GM13977 (cell line): ENCODE data around the gene ZFTA.

ENCODE experiments used
- DNase-seq: peaks from one replicate; pipeline ENCODE4 v3.0.0; 2012; ENCODE audit warnings: low spot score
- in situ Hi-C: fragments of 300-500 bp; cut with MboI; formaldehyde crosslinking; loops from one replicate; pipeline ENCODE4 v1.12.0; 2022; ENCODE audit warnings: low sequenced_read_pairs, low pct_unique_long_range_greater_than_20kb, mixed read lengths, inconsistent platforms; ENCODE audit not compliant: unreplicated experiment
- TF ChIP-seq, protein P1 (sequence below): IDR thresholded peaks from 2 replicates; pipeline ENCODE4 v1.5.1; 2012; ENCODE audit warnings: mild to moderate bottlenecking, control low read depth; ENCODE audit not compliant: insufficient read depth; ENCODE audit errors: extremely low read depth, missing control alignments

Gene ZFTA

DNA sequence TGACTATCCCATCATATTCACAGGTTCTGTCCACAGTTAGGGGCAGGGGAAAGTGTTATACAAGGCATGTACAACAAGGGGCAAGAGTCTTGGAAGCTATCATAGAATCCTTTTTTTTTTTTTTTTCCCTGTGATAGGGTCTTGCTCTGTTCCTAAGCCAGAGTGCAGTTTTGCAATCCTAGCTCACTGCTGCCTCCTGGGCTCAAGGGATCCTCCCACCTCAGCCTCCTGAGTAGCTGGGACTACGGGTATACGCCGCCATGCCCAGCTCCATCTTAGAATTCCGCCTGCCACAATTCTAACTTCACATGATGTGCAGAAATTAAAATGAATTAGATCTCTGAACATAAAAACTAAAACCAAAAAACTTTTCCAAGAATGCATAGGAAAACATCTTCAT is 31.7 kb downstream of the ZFTA start:
- in situ Hi-C loops: loop anchor here (10.0 kb wide), 1 partner anchor 92 kb away; no protein-coding TSS in a partner anchor
- DNase-seq: no peak
- TF ChIP-seq, protein P1, sequence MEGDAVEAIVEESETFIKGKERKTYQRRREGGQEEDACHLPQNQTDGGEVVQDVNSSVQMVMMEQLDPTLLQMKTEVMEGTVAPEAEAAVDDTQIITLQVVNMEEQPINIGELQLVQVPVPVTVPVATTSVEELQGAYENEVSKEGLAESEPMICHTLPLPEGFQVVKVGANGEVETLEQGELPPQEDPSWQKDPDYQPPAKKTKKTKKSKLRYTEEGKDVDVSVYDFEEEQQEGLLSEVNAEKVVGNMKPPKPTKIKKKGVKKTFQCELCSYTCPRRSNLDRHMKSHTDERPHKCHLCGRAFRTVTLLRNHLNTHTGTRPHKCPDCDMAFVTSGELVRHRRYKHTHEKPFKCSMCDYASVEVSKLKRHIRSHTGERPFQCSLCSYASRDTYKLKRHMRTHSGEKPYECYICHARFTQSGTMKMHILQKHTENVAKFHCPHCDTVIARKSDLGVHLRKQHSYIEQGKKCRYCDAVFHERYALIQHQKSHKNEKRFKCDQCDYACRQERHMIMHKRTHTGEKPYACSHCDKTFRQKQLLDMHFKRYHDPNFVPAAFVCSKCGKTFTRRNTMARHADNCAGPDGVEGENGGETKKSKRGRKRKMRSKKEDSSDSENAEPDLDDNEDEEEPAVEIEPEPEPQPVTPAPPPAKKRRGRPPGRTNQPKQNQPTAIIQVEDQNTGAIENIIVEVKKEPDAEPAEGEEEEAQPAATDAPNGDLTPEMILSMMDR: no peak

DNA sequence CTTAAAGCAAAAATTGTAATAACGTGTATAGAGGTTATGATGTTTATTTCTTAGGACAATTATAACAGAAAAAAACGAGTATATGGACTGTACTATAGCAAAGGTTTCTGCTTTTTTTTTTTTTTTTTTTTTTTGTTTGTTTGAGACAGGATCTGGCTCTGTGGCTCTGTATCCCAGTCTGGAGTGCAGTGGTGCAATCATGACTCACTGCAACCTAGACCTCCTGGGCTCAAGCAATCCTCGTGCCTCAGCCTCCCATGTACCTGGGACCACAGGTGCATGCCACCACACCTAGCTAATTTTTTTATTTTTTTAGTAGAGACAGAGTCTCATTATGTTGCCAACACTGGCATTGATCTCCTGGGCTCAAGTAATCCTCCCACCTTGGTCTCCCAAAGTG is 39.2 kb downstream of the ZFTA start:
- no peak for DNase-seq
- in situ Hi-C loops: no loop called here
- TF ChIP-seq, protein P1: no peak

DNA sequence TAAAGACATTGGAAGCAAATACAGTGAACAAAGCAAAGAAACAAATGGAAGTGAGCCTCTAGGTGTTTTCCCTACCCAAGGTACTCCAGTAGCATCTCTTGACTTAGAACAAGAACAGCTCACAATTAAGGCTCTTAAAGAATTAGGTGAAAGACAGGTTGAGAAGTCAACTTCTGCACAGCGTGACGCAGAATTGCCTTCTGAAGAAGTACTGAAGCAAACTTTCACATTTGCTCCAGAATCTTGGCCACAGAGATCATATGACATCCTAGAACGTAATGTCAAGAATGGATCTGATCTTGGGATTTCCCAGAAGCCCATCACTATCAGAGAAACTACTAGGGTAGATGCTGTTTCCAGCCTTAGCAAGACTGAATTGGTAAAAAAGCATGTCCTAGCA is 48.0 kb downstream of the ZFTA start:
- no peak for DNase-seq
- TF ChIP-seq, protein P1: no peak
- in situ Hi-C loops: no loop called here

DNA sequence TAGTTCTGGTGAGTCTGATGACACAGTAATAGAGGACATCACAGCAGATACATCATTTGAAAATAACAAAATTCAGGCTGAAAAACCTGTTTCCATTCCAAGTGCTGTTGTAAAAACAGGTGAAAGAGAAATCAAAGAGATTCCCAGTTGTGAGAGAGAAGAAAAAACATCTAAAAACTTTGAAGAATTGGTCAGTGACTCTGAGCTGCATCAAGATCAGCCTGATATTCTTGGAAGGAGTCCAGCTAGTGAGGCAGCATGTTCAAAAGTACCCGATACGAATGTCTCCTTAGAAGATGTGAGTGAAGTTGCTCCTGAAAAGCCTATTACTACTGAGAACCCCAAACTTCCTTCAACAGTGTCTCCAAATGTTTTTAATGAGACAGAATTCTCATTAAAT is 48.6 kb downstream of the ZFTA start:
- in situ Hi-C loops: no loop called here
- TF ChIP-seq, protein P1: no peak
- DNase-seq: no peak

DNA sequence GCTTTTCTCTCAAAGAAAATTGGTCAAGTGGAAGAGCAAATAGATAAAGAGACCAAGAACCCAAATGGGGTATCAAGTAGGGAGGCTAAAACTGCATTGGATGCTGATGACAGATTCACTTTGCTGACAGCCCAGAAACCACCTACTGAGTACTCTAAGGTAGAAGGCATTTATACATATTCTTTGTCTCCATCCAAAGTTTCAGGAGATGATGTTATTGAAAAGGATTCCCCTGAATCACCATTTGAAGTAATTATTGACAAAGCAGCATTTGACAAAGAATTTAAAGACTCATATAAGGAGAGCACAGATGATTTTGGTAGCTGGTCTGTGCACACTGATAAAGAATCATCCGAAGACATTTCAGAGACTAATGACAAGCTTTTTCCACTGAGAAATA is 49.6 kb downstream of the ZFTA start:
- DNase-seq: no peak
- in situ Hi-C loops: no loop called here
- TF ChIP-seq, protein P1: no peak
